AG10803 (cell line): ENCODE measurements around the gene EHBP1.

ENCODE experiments used
- DNase-seq: peaks from one replicate; pipeline ENCODE4 v3.0.0; 2010; ENCODE audit warnings: low read depth
- H3K4me3 ChIP-seq: 2 replicates; pipeline ENCODE4 v1.5.1; 2011; ENCODE audit warnings: mild to moderate bottlenecking, low read length, control low read depth
- TF ChIP-seq, protein P1 (sequence below): conservative IDR thresholded peaks from 2 replicates; pipeline ENCODE4 v1.5.1; 2011; ENCODE audit warnings: mild to moderate bottlenecking, low read length, control low read depth, inconsistent platforms

Gene EHBP1

DNA sequence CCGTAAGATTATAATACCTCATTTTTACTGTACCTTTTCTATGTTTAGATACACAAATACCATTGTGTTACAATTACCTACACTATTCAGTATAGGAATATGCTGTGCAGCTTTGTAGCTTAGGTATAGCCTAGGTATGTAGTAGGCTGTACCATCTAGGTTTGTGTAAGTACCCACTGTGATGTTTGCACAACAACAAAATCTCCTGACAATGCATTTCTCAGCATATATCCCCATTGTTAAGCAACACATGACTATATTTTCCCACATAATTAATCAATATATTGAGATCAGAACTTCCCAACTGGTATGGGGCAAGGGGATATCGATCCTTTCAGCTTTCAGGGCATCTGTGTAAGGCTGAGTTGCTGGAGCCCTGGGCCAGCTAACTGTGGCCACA, 238.8 kb downstream of the EHBP1 start:
- H3K4me3 ChIP-seq = no peak overlapping the region
- TF ChIP-seq, protein P1, sequence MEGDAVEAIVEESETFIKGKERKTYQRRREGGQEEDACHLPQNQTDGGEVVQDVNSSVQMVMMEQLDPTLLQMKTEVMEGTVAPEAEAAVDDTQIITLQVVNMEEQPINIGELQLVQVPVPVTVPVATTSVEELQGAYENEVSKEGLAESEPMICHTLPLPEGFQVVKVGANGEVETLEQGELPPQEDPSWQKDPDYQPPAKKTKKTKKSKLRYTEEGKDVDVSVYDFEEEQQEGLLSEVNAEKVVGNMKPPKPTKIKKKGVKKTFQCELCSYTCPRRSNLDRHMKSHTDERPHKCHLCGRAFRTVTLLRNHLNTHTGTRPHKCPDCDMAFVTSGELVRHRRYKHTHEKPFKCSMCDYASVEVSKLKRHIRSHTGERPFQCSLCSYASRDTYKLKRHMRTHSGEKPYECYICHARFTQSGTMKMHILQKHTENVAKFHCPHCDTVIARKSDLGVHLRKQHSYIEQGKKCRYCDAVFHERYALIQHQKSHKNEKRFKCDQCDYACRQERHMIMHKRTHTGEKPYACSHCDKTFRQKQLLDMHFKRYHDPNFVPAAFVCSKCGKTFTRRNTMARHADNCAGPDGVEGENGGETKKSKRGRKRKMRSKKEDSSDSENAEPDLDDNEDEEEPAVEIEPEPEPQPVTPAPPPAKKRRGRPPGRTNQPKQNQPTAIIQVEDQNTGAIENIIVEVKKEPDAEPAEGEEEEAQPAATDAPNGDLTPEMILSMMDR = no peak
- DNase-seq = no peak

DNA sequence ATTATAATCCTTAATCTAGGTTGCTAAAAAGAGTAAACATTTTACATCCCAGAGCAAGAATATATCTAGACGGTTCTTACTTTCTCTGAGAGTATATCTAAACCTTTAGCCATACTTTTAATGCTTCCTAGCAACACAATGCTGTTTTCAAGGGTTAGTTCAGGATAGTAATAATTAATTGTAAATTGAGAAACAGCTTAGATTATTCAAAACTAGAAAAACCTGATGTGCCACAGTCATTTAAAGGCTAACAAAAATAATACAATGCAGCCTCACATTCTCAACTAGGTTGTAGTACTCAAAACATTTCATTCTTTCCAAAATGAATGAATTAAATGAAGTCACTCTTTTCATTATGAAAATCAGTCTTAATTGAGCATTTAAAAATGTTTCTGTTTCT, 241.9 kb downstream of the EHBP1 start:
- no peak for DNase-seq
- TF ChIP-seq, protein P1 = no peak
- H3K4me3 ChIP-seq = no peak overlapping the region

DNA sequence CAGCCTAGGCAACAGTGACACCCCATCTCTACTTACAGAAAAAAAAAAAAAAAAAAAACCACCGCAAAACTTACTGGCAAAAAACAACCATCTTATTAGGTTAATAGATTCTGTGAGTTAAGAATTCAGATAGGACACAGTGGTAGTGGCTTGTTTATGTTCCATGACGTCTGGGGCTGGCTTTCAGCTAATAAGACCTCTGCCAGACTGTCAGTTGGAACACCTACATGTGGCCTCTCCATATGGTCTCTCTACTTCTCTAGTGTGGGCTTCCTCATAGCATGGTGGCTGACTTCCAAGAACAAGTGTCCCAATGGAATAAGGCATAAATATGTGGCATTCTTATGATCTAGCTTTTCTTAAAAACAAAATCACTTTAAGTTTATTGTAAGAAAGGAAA, 251.1 kb downstream of the EHBP1 start:
- no peak overlapping the region for H3K4me3 ChIP-seq
- DNase-seq = no peak
- TF ChIP-seq, protein P1 = no peak

DNA sequence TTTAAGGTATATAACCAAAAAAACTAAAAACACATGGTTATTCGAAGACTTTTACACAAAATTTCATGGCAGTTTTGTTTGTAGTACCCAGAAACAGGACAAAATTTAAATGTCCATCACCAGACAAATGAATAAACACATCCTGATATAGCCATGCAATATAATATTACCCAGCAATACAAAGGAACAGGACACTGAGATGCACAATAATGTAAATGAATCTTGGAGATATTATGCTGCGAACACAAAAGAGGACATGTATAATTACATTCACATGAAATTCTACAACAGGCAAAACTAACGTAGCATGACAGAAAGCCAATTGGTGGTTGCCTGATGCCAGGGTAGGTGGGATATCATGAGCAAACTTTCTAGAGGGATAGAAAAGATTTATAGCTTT, 252.7 kb downstream of the EHBP1 start:
- DNase-seq = no peak
- TF ChIP-seq, protein P1 = no peak
- H3K4me3 ChIP-seq = no peak overlapping the region

DNA sequence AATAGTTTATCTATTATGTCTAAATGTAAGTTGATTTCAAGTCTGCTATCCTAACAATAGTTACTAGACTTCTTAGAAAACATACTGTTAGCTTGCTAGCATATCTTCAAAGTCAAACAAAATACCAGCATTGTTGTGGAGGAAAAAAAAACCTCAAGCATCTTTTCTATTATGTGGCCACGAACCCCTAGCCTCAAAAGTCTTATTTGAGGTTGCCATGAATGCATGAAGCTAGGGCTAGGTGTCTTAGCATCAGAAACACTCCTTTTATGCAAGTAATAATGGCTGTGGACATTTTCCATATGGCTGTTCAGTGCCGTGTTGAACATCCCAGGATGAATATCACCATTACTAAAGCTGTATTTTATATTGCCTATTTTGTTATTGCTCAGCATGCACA, 258.5 kb downstream of the EHBP1 start:
- no peak for DNase-seq
- TF ChIP-seq, protein P1 = no peak
- H3K4me3 ChIP-seq = no peak overlapping the region

DNA sequence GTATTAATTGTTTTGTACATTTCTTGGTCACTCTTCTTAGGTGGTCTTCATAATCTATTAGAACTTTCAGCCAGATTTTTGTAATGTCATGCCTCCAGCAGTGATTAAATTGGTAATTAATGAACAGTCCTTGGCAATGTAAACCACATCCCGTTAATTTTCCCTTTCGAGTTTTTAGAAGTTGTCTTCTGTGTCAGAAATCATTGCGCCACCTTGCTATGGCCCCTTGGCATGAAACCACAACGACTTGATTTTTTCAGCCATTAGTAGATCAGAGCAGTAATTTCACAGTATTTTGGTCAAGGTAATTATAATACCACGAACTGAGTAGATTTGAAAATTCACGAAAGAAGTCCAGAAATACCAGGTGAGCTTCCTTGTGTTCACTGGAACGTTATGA, 259.2 kb downstream of the EHBP1 start:
- DNase-seq = no peak
- TF ChIP-seq, protein P1 = no peak

DNA sequence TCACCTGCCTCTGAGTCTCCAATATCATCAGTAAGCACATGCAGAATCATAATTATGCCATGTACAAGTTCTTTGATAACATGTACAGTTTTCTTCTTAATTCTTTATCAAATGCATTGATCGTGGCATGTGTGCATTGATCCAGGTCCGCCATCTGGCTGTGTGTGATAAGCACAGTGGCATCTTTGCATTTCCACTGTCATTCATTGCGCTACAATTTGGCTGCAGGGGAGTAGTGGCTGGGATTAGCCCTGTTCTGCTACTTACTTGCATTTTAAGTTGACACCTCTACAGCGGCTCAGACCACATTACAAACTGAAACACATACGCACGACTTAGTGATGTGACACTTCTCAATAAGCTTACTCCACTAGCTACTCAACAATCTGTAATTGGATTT, 261.5 kb downstream of the EHBP1 start:
- TF ChIP-seq, protein P1 = no peak
- no peak overlapping the region for H3K4me3 ChIP-seq
- DNase-seq = no peak

More for the DNA sequence above, 259.2 kb downstream of the EHBP1 start:
- no peak overlapping the region for H3K4me3 ChIP-seq
